MM.1S (cell line): ENCODE measurements around the gene NEK5.
"Not testable (repeated sequence)": the region's sequence is repeated elsewhere in the genome, so short reads cannot be mapped to it uniquely, and the experiment has no call there.

Source experiments
- DNase-seq: peaks from one replicate; pipeline ENCODE4 v3.0.0-alpha.2; 2015
- H2AFZ ChIP-seq: fragments of 300-600 bp; sonication (generic); 2 replicates; pipeline ENCODE4 v1.6.0; 2016; ENCODE audit warnings: antibody characterized with exemption, low read length
- H3F3A ChIP-seq: fragments of 300-600 bp; sonication (generic); 2 replicates; pipeline ENCODE4 v1.6.1; 2016; ENCODE audit warnings: mild to moderate bottlenecking, antibody characterized with exemption, low read length, moderate library complexity, mixed read lengths; ENCODE audit not compliant: insufficient read depth
- H3K27ac ChIP-seq: fragments of 300-600 bp; sonication (generic); 2 replicates; pipeline ENCODE4 v1.5.1; 2016; ENCODE audit warnings: mild to moderate bottlenecking, low read length
- H3K27me3 ChIP-seq: fragments of 300-600 bp; sonication (generic); replicated peaks from 2 replicates; pipeline ENCODE4 v1.6.0; 2016; ENCODE audit warnings: low read length; ENCODE audit not compliant: insufficient read depth
- H3K36me3 ChIP-seq: fragments of 300-600 bp; sonication (generic); replicated peaks from 2 replicates; pipeline ENCODE4 v1.6.1; 2016; ENCODE audit warnings: mild to moderate bottlenecking, low read length, mixed read lengths; ENCODE audit not compliant: insufficient read depth
- H3K4me1 ChIP-seq: fragments of 300-600 bp; sonication (generic); 2 replicates; pipeline ENCODE4 v1.6.1; 2016; ENCODE audit warnings: low read length, mixed read lengths
- H3K4me2 ChIP-seq: fragments of 300-600 bp; sonication (generic); 2 replicates; pipeline ENCODE4 v1.6.0; 2016; ENCODE audit warnings: low read depth, low read length
- H3K4me3 ChIP-seq: fragments of 300-600 bp; sonication (generic); 2 replicates; pipeline ENCODE4 v1.5.1; 2016; ENCODE audit warnings: low read length, mixed read lengths
- H3K79me2 ChIP-seq: fragments of 300-600 bp; sonication (generic); 2 replicates; pipeline ENCODE4 v1.6.1; 2016; ENCODE audit warnings: mixed run types, low read length, mixed read lengths
- H3K9ac ChIP-seq: fragments of 300-600 bp; sonication (generic); 2 replicates; pipeline ENCODE4 v1.6.1; 2016; ENCODE audit warnings: low read length, mixed read lengths
- H3K9me2 ChIP-seq: fragments of 300-600 bp; sonication (generic); replicated peaks from 2 replicates; pipeline ENCODE4 v1.6.1; 2016; ENCODE audit warnings: mild to moderate bottlenecking, low read length, mixed read lengths; ENCODE audit not compliant: insufficient read depth
- H3K9me3 ChIP-seq: fragments of 300-600 bp; sonication (generic); replicated peaks from 2 replicates; pipeline ENCODE4 v1.6.1; 2016; ENCODE audit warnings: mild to moderate bottlenecking, low read length, mixed read lengths; ENCODE audit not compliant: insufficient read depth
- H4K20me1 ChIP-seq: fragments of 300-600 bp; sonication (generic); 2 replicates; pipeline ENCODE4 v1.6.1; 2016; ENCODE audit warnings: mild to moderate bottlenecking, low read length, moderate library complexity, mixed read lengths; ENCODE audit not compliant: insufficient read depth
- CTCF ChIP-seq: fragments of 300-600 bp; sonication (generic); IDR thresholded peaks from 2 replicates; pipeline ENCODE4 v1.5.1; 2016; ENCODE audit warnings: antibody characterized with exemption, low read length, mixed read lengths
- EZH2 ChIP-seq: fragments of 300-600 bp; sonication (generic); optimal IDR thresholded peaks from 2 replicates; pipeline ENCODE3; 2017; ENCODE audit warnings: low read depth, mild to moderate bottlenecking, antibody characterized with exemption, low read length, mixed read lengths
- EZH2phosphoT487 ChIP-seq: fragments of 300-600 bp; sonication (generic); IDR thresholded peaks from 2 replicates; pipeline ENCODE4 v1.6.1; 2018; ENCODE audit warnings: antibody characterized with exemption, low read length

NEK5 gene

GRCh38 chr13:52061587-52061986 lies 67.3 kb downstream of the NEK5 start:
- TF ChIP-seq EZH2 (no peak), EZH2phosphoT487 (no peak), CTCF (no peak)
- Histone ChIP-seq H3K36me3 (no peaks in the 10 kb centered on the region), H3K9me3 (no peaks in the 10 kb centered on the region), H3K9ac (no peak overlapping the region), H3K27ac (no peak overlapping the region), H3F3A (no peaks in the 10 kb centered on the region), H2AFZ (no peak overlapping the region), H3K9me2 (no peaks in the 10 kb centered on the region), H3K4me3 (no peak overlapping the region), H3K79me2 (no peaks in the 10 kb centered on the region), H4K20me1 (no peaks in the 10 kb centered on the region), H3K4me2 (no peak overlapping the region), H3K4me1 (no peaks in the 10 kb centered on the region), H3K27me3 (no peaks in the 10 kb centered on the region)
- DNase-seq, result no peak

GRCh38 chr13:52061064-52061463 lies 67.8 kb downstream of the NEK5 start:
- not testable (repeated sequence) for H3K79me2 ChIP-seq, H3F3A ChIP-seq, H3K4me3 ChIP-seq, H3K9me2 ChIP-seq, H3K9ac ChIP-seq, H3K4me2 ChIP-seq, DNase-seq, H3K36me3 ChIP-seq, H2AFZ ChIP-seq, H3K9me3 ChIP-seq, H4K20me1 ChIP-seq, H3K27ac ChIP-seq, H3K27me3 ChIP-seq, H3K4me1 ChIP-seq

- Histone ChIP-seq H4K20me1 (no peaks in the 10 kb centered on the region), H3K27me3 (no peaks in the 10 kb centered on the region), H3K9me3 (no peaks in the 10 kb centered on the region), H3K9me2 (no peaks in the 10 kb centered on the region), H3F3A (no peaks in the 10 kb centered on the region), H3K4me1 (no peaks in the 10 kb centered on the region), H3K36me3 (no peaks in the 10 kb centered on the region), H3K4me3 (no peak overlapping the region), H2AFZ (no peak overlapping the region), H3K79me2 (no peaks in the 10 kb centered on the region), H3K9ac (no peak overlapping the region), H3K27ac (no peak overlapping the region), H3K4me2 (no peak overlapping the region)
- TF ChIP-seq CTCF, result no peak
- TF ChIP-seq EZH2phosphoT487, result no peak
- TF ChIP-seq EZH2, result no peak
- no peak for DNase-seq
Observed at GRCh38 chr13:52053460-52053859, 75.4 kb downstream of the NEK5 start.

GRCh38 chr13:52051400-52051799 lies 77.5 kb downstream of the NEK5 start:
- no peak for DNase-seq
- no peaks in the 10 kb centered on the region for H3K9me2 ChIP-seq
- no peak overlapping the region for H3K4me3 ChIP-seq
- H4K20me1 ChIP-seq, result no peaks in the 10 kb centered on the region
- no peak overlapping the region for H3K27ac ChIP-seq
- H3K4me1 ChIP-seq, result no peaks in the 10 kb centered on the region
- no peaks in the 10 kb centered on the region for H3K79me2 ChIP-seq
- H3K27me3 ChIP-seq, result no peaks in the 10 kb centered on the region
- TF ChIP-seq CTCF (no peak), EZH2phosphoT487 (no peak), EZH2 (no peak)
- no peak overlapping the region for H3K4me2 ChIP-seq
- H3K36me3 ChIP-seq, result no peaks in the 10 kb centered on the region
- H3K9me3 ChIP-seq, result no peaks in the 10 kb centered on the region
- H2AFZ ChIP-seq, result no peak overlapping the region
- H3K9ac ChIP-seq, result no peak overlapping the region
- no peaks in the 10 kb centered on the region for H3F3A ChIP-seq
